ENCODE measurements around the gene PCDH9.

- no peak for TF ChIP-seq YY1 (IDR thresholded peaks at IDR 0.05; ENCODE audit: insufficient read depth, insufficient read length)
- TF ChIP-seq ZNF274 (IDR thresholded peaks at IDR 0.05; ENCODE audit: low read depth, low read length): no peak
Measured at GRCh38 chr13:67015976-67016600, 214.0 kb downstream of the PCDH9 start.

Measured in NT2/D1 (cell line).